Measurements from ENCODE around the gene CCDC80.

CCDC80 gene

DNA sequence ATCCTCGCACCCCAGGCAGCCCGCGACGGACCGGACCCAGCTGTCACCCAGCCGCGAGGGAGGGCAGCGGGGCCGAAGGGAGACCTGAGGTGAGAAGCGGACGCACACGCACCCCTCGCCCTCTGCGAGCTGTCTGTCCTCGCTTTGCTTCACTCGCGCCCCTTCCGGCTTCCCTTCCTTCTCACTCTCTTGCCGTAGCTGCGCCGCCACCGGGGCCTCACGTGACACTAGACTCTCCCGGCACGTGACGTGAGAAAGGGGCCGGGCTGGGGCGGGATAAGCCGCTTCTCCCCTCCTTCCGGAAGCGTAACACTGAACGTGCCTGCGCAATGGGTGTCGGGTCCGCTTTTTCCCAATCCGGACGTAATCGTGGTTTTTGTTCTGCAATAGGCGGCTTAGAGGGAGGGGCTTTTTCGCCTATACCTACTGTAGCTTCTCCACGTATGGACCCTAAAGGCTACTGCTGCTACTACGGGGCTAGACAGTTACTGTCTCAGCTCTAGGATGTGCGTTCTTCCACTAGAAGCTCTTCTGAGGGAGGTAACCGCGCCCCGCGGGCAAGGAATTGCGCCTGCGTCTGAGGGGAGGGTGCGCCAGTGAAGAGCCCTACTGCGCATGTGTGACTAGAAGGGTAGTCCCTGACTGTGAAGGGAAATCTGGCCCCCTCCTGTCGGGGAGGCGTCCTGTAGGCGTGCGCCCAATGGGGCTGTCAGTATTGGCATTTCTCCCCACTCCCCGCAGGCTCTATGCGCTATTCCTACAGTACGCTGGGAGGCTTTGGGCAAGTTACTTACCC lies 79.0 kb downstream of the CCDC80 start, which contains the start of the genes ATG3 and SLC35A5:
Gene ATG3 (minus strand): TSS at position 229 of the 796 bp plus-strand sequence. CDS start 434 bp downstream, outside the sequence.
Gene SLC35A5 (plus strand): TSS at position 312 of the 796 bp plus-strand sequence. CDS start 1,359 bp downstream, outside the sequence.
- TF ChIP-seq GATA2 (IDR thresholded peaks at IDR 0.05; ENCODE audit: low read depth, low read length) = no peak
- TF ChIP-seq GATA3 (IDR thresholded peaks at IDR 0.05; ENCODE audit: low read depth, low read length) = no peak

DNA sequence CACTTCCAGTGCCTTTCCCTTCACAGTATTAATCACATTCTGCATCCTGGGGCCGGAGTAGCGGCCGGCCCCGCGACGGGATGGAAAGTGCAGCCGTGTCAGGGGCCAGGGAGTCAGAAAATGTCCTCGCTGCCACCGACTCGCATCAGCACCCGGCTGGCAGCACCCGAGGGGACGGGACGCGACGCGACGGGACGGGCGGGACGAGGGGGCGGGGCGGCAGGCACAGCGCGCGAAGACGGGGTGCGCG lies 79.5 kb downstream of the CCDC80 start:
- TF ChIP-seq GATA2 (IDR thresholded peaks at IDR 0.05; ENCODE audit: low read depth, low read length) = no peak
- no peak for TF ChIP-seq GATA3 (IDR thresholded peaks at IDR 0.05; ENCODE audit: low read depth, low read length)

DNA sequence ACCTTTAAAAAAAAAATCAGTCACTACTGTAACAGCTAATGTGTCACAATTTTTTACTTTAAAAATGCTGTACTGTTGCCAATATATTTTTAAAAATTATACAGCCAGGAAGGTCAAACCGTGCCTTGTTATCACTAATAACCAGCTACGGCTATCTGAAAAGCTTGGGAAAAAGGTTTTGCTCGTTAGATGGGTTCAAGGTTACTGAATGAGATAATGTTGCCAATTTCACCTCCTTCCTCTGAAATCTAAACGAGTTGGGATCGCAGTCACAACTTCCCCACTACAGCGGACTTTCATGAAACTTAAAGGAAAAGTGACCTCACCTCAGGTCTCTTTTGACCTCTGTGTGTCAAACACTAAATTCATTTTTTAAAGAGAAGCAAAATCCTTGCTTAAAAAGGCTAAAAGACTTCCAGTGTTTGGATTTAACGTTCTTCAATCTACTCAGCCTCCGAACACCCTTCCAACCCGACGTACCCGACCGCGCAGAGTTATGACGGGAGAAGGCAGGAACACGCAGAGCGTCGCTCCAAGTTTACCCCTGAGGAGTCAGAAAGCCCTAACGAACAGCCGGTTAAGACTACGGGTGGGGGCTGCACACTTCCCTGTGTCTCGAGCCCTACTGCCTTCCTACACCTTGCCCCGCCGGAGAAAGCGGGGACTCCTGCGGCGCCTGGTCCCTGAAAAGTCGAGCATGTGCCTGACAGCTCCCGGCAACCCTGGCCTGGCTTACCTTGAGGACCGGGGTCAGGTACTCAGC lies 80.0 kb downstream of the CCDC80 start:
- no peak for TF ChIP-seq GATA2 (IDR thresholded peaks at IDR 0.05; ENCODE audit: low read depth, low read length)
- TF ChIP-seq GATA3 (IDR thresholded peaks at IDR 0.05; ENCODE audit: low read depth, low read length) = no peak

DNA sequence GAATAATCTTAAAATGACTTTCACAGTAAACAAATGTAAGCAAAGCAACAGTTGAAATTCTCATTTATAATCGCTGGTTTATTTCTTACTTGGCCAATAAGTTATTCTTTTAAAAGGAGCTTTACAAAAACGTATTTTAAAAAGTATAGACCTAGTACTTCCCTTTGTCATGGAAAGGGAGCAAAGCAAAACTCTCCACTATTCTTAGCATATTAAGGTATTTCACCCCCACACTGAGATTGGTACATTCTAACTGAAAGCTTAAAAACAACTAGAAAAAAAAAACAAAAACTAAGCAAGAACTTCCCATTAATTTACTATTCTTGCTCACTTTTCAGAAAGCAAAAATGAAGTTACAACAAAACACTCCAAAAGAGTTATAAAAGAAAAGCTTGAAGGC lies 80.6 kb downstream of the CCDC80 start:
- TF ChIP-seq GATA3 (IDR thresholded peaks at IDR 0.05; ENCODE audit: low read depth, low read length) (no peak), GATA2 (IDR thresholded peaks at IDR 0.05; ENCODE audit: low read depth, low read length) (no peak)

DNA sequence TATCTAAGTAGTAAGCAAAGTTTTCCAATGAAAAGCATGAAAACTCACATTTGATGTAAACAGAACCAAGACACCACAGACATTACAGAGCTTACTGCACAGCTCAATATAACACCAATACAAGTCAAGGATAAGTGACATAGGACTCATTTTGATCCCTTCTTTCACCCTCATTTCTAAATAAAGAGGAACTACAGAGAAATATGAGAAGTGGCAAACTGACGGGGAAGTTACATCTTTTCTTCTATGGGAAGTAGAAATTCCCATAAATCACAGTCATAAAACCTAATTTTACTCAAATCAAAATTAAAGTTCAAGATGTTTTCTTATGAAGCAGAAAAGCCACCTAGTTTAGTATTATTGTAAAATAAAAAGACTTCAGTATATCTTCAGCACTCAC lies 83.0 kb downstream of the CCDC80 start:
- no peak for TF ChIP-seq GATA2 (IDR thresholded peaks at IDR 0.05; ENCODE audit: low read depth, low read length)
- no peak for TF ChIP-seq GATA3 (IDR thresholded peaks at IDR 0.05; ENCODE audit: low read depth, low read length)

DNA sequence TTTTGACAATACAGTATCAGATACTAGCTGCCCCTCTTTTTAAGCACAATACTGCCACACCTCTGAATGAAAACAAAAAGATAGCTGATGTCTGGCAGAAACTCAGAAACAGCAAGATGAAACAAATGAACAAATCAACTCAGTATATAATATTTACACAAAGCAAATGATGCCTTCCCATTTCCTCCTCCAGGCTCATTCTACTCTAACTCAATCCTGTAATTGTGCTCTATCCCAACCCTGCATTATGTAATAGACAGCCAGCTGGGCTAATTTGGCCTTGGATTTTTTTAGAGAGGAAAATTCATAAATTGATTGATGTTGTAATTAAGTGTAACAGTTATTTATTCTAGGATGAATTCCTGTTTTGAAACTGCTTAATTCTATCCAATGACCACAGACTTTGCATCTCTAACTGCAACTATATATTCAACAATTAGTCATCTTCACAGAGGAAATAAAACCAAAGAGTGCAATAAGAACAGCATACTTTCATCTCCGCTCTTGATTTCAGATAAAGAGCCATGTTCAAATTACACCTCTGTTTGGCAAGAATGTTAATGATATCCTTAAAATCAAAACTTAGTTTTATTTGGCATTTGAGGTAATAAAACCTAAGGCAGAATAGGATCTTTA lies 85.3 kb downstream of the CCDC80 start:
- TF ChIP-seq GATA2 (IDR thresholded peaks at IDR 0.05; ENCODE audit: low read depth, low read length) = no peak
- TF ChIP-seq GATA3 (IDR thresholded peaks at IDR 0.05; ENCODE audit: low read depth, low read length) = no peak

DNA sequence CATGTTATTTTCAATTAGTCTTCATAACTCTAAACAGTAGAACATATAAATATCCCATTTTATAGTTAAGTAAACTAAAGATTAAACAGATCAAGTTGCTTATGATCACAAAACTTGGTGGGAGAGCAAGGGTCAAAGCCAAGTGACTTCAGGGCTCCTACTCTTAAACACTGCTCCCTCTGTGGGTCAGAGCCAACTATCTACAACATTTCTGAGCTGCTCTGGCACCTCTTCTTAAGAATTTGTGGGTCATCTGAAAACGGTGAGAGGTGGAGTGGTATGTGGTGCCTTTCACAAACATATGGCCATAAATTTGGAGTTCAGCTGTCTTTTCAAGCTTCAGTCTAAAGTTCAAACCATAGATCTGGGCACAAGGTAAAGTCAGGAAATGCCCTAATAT lies 90.1 kb downstream of the CCDC80 start:
- TF ChIP-seq GATA2 (IDR thresholded peaks at IDR 0.05; ENCODE audit: low read depth, low read length) (no peak), GATA3 (IDR thresholded peaks at IDR 0.05; ENCODE audit: low read depth, low read length) (no peak)
